Measurements from ENCODE around the gene PSMD1.

PSMD1 gene

DNA sequence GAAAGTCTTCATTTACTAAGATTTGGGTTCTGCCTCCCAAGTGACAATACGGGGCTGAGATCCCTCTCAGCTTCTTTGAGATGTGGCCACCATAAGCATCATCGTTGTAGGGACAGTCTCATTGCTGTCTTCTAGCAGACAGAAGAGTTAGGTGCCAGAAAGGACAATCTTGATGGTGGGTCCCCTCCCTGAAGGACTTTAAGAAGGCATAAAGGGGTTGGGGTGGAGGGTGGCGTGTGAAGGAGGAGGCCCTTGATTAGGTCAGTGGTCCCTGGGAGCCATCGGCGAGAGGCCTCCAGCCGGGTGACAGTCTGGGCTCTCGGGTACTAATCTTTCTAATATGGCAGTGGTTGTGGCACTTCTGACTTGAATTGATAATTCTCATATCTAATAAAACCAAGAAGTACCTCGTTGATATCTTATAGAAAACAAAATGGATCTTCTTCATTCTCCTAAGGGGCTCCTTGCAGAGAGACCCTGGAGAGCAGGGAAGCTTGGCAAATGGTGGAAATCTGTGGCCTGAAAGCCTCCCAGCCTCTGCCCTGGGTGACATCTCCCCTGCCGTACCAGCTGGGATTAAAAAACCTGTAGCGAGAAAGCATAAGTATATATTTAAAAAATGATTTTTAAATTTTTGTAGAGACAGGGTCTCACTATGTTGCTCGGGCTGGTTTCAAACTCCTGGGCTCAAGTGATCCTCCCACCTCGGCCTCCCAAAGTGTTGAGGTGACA, 7.2 kb upstream of the PSMD1 start:
- Mint-ChIP-seq H3K4me3 (no peak overlapping the region), H3K27ac (no peak overlapping the region), H3K36me3 (ENCODE audit: low read depth) (no peaks in the 10 kb centered on the region), H3K27me3 (ENCODE audit: low read depth, poor library complexity) (peaks cover 41% of the 10 kb centered on the region), H3K4me1 (peaks cover 15% of the 10 kb centered on the region), H3K9me3 (no peaks in the 10 kb centered on the region)
- TF ChIP-seq, protein P1, sequence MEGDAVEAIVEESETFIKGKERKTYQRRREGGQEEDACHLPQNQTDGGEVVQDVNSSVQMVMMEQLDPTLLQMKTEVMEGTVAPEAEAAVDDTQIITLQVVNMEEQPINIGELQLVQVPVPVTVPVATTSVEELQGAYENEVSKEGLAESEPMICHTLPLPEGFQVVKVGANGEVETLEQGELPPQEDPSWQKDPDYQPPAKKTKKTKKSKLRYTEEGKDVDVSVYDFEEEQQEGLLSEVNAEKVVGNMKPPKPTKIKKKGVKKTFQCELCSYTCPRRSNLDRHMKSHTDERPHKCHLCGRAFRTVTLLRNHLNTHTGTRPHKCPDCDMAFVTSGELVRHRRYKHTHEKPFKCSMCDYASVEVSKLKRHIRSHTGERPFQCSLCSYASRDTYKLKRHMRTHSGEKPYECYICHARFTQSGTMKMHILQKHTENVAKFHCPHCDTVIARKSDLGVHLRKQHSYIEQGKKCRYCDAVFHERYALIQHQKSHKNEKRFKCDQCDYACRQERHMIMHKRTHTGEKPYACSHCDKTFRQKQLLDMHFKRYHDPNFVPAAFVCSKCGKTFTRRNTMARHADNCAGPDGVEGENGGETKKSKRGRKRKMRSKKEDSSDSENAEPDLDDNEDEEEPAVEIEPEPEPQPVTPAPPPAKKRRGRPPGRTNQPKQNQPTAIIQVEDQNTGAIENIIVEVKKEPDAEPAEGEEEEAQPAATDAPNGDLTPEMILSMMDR (IDR thresholded peaks at IDR 0.05) = no peak
- no peak for DNase-seq

GRCh38 chr2:231050018-231050901, 6.4 kb upstream of the PSMD1 start:
- TF ChIP-seq, protein P1 (IDR thresholded peaks at IDR 0.05) = no peak
- Mint-ChIP-seq H3K36me3 (ENCODE audit: low read depth) (no peaks in the 10 kb centered on the region), H3K27me3 (ENCODE audit: low read depth, poor library complexity) (peaks cover 45% of the 10 kb centered on the region), H3K4me1 (peaks cover 15% of the 10 kb centered on the region), H3K4me3 (no peak overlapping the region), H3K9me3 (no peaks in the 10 kb centered on the region), H3K27ac (peak overlapping the region; percentile 59)
- DNase-seq = no peak

DNA sequence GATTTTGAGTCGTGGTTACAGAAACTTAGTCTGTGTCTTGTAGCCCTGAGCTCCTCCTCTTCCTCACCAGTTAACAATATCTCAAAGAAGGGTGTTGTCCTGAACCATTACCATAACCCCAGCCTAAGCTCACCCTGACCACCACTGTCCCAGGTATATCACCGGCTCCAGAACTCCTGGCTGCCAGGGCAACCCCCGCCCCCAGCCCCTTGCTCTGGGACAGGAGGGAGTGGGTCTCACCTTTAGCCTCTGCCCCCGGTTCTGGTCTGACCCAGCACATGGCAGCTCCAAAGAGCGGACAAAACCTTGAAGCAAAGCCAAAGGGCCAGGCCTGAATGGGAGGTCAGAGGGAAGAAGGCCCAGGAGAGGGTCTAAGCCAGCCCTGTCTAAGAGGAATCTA, 5.6 kb upstream of the PSMD1 start:
- Mint-ChIP-seq H3K9me3 (no peaks in the 10 kb centered on the region), H3K36me3 (ENCODE audit: low read depth) (no peaks in the 10 kb centered on the region), H3K4me1 (peaks cover 15% of the 10 kb centered on the region), H3K4me3 (no peak overlapping the region), H3K27ac (no peak overlapping the region), H3K27me3 (ENCODE audit: low read depth, poor library complexity) (peaks cover 43% of the 10 kb centered on the region)
- TF ChIP-seq, protein P1 (IDR thresholded peaks at IDR 0.05) = no peak
- no peak for DNase-seq

- DNase-seq = peak; percentile 84
- peaks cover 18% of the 10 kb centered on the region for H3K4me1 Mint-ChIP-seq
- H3K4me3 Mint-ChIP-seq = peak overlapping the region; percentile 85
- TF ChIP-seq, protein P1 (IDR thresholded peaks at IDR 0.05) = peak; percentile 92
- H3K36me3 Mint-ChIP-seq (ENCODE audit: low read depth) = no peaks in the 10 kb centered on the region
- peaks cover 41% of the 10 kb centered on the region for H3K27me3 Mint-ChIP-seq (ENCODE audit: low read depth, poor library complexity)
- no peaks in the 10 kb centered on the region for H3K9me3 Mint-ChIP-seq
- no peak overlapping the region for H3K27ac Mint-ChIP-seq
These were observed 3.9 kb upstream of the PSMD1 start for GRCh38 chr2:231052494-231053451.

GRCh38 chr2:231053846-231054245, 2.8 kb upstream of the PSMD1 start:
- H3K27me3 Mint-ChIP-seq (ENCODE audit: low read depth, poor library complexity) = peaks cover 38% of the 10 kb centered on the region
- H3K36me3 Mint-ChIP-seq (ENCODE audit: low read depth) = no peaks in the 10 kb centered on the region
- TF ChIP-seq, protein P1 (IDR thresholded peaks at IDR 0.05) = no peak
- peaks cover 28% of the 10 kb centered on the region for H3K4me1 Mint-ChIP-seq
- no peak overlapping the region for H3K27ac Mint-ChIP-seq
- no peaks in the 10 kb centered on the region for H3K9me3 Mint-ChIP-seq
- DNase-seq = no peak
- no peak overlapping the region for H3K4me3 Mint-ChIP-seq

Measured in nephron progenitor cell (in vitro differentiated cells).